ENCODE measurements around the gene CFAP298.

Gene CFAP298

GRCh38 chr21:32599091-32599490, 13.1 kb downstream of the CFAP298 start:
- DNase-seq (ENCODE audit: low read depth in 2 of 2) = no peak

- no peak for DNase-seq (ENCODE audit: low read depth in 2 of 2)
Measured at GRCh38 chr21:32597205-32597604, 15.0 kb downstream of the CFAP298 start.

DNA sequence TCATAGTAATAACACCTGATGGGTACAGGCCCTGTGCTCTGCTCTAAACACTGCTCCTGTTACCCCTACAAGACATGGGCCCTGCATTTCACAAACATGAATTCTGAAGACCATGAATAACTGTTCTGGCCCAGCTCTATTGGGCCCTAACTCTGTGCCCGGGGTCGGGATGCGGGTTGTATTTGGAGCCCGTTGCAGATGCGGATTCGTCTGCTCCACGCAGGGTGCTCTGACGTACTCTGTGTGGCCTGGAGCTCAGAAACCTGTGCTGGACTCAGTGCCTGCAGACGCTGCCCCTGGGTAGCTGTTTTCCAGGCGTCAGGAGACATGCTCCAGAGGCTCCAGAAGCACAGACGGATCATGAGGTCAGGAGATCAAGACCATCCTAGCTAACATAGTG, 16.7 kb downstream of the CFAP298 start:
- DNase-seq (ENCODE audit: low read depth in 2 of 2) = no peak

DNA sequence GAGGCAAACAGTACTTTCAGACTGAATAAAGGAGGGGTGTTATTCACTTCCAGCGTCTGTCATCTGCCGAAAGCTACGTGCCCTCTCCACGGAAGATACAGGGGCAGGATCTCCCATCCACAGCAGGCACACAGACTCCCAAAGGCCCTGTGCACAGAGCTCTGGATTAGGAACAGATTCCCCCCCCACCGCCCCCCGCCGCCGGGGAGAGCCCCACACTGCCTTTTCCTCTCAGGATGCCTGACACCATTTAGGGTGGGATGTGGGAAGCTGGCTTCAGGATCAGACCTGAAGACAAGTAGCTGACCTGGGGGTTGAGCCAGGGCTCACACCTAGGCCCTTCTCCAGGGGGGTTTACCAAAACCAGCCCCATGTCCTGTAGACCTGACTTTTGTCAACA, 18.5 kb downstream of the CFAP298 start:
- DNase-seq (ENCODE audit: low read depth in 2 of 2) = no peak

- DNase-seq (ENCODE audit: low read depth in 2 of 2) = no peak
Measured at GRCh38 chr21:32592929-32593502, 19.2 kb downstream of the CFAP298 start.

GRCh38 chr21:32590130-32590529, 22.0 kb downstream of the CFAP298 start:
- no peak for DNase-seq (ENCODE audit: low read depth in 2 of 2)

DNA sequence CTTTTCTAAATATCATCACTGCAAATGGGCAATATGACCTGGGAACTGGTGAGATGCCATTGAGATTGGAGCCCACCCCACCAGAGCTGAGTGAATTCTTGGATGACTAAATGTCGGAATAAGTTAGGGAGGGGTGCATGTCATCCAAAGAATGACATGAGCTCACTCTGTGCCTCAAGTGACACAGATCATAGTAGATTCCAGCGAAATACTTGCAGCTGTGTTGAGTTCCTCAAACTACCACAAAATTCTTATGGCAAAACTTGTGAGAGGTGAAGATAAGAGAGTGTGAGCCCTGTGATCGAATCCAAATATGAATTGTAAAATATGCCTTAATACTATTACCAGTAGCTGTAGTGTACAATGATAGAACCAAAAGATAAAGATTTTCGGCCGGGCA, 24.5 kb downstream of the CFAP298 start:
- no peak for DNase-seq (ENCODE audit: low read depth in 2 of 2)

GRCh38 chr21:32587120-32587519, 25.1 kb downstream of the CFAP298 start:
- DNase-seq (ENCODE audit: low read depth in 2 of 2) = no peak

GRCh38 chr21:32585970-32586369, 26.2 kb downstream of the CFAP298 start:
- no peak for DNase-seq (ENCODE audit: low read depth in 2 of 2)

GRCh38 chr21:32585042-32585710, 27.0 kb downstream of the CFAP298 start, which contains the start of gene TCP10L:
TSS of gene TCP10L (minus strand) at chr21:32585523. CDS start at chr21:32584304, 1,219 bp downstream.
- no peak for DNase-seq (ENCODE audit: low read depth in 2 of 2)

- no peak for DNase-seq (ENCODE audit: low read depth in 2 of 2)
Measured at GRCh38 chr21:32584472-32584871, 27.7 kb downstream of the CFAP298 start.

- DNase-seq (ENCODE audit: low read depth in 2 of 2) = no peak
Measured at GRCh38 chr21:32581732-32582131, 30.4 kb downstream of the CFAP298 start.

GRCh38 chr21:32580949-32581348, 31.2 kb downstream of the CFAP298 start:
- no peak for DNase-seq (ENCODE audit: low read depth in 2 of 2)

GRCh38 chr21:32578107-32578691, 34.0 kb downstream of the CFAP298 start:
- DNase-seq (ENCODE audit: low read depth in 2 of 2) = no peak

DNA sequence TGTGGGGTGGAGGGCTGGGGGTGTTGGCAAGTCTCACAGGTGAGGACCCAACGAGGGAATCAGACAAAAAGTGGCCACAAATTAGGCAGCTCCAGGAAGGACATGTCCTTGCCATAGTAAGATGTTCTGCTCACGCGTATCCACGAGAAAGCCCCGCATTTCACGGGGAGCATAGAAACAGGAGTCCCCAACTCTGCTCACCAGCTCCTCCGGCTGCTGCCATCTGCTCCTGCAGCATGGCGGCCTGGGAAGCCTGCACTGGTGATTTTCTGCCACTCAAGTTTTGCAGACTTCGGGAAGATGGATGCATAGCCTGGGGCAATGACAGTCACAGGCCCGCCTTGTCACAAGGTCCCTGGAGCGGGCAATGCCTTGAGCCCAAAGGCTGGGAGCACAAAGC, 36.2 kb downstream of the CFAP298 start:
- no peak for DNase-seq (ENCODE audit: low read depth in 2 of 2)

DNA sequence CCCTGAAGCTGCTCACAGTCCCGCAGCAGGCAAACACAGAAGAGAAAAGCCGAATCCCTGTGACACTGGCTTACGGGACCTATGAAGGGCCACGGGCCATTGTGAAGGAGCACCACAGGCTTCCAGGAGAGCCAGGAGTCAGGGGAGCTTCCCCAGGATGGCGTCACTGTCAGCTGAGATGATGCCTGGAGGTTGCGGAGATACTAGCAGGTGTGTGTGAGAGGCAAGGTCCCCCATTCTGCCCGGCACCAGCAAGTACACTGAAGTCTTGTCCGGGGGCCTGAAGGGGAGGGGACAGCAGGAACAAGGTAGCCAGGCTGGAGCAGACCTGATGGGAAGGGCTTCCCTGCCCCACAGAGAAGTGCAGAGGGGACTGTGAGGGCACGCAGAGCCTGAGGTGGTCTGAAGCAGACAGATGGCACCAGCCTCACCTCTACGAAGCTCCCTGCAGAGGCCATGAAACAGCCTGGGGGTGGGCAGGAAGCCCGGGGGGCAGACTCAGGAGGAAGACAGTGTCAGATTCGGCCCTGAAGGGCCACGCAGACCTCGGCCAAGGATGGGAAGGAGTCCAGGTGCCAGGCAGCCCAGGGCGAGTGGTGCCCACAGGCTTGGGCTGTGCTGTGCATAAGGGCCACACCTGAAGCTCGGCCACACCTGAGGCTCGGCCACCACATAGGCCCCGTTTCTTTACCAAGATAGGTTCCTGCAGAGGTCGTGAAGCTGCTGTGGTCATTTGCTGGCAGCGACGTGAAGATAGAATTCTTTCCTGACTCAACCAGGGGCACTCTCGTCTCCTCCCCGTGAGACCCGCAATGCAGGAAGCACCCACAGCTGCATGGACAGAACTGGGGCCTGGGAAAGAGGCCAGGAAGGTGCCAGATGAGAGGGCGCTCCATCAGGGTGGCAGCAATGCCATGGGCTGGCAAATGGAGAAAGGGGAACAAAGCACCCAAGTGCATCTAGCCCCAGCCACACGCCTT, 36.9 kb downstream of the CFAP298 start:
- DNase-seq (ENCODE audit: low read depth in 2 of 2) = no peak

DNA sequence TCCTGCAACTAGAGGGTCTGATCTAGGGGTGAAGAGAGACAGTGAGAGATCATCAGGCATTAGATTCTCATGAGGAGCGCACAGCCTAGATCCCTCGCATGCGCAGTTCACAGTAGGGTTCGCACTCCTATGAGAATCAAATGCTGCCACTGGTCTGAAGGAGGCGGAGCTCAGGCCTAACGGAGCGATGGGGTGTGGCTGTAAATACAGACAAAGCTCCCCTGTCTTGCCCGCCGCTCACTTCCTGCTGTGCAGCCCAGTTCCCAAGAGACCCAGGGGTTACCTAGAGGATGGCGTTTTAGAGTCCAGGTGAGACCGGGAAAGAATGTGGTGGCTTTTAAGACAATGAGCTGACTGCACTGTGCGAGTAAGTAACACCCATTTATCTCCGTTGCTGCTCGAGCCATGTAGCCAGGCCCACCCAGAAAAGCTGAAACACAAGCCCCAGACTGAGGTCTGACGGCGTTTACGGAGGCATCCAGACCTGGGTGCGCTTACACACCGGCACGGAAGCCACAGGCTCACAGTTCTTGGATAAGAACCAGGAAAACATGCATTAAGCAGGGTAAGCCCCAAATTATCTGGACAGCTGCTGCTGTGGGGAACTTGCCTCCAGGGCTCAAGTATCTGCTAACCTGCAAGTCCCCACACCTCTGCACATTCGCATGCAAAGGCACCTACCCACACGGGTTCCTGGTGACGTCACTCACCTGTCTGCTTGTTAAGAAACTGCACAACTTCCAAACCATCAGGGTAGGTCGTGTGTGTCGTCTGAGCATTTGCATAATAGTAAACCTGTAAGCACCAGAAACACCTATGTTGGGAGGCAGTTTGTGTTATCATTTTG, 39.4 kb downstream of the CFAP298 start:
- DNase-seq (ENCODE audit: low read depth in 2 of 2) = no peak

- DNase-seq (ENCODE audit: low read depth in 2 of 2) = no peak
Measured at GRCh38 chr21:32570456-32570855, 41.7 kb downstream of the CFAP298 start.

- DNase-seq (ENCODE audit: low read depth in 2 of 2) = peak; percentile 59 to 67
Measured at GRCh38 chr21:32569261-32570230, 42.6 kb downstream of the CFAP298 start.

- no peak for DNase-seq (ENCODE audit: low read depth in 2 of 2)
Measured at GRCh38 chr21:32567626-32568025, 44.6 kb downstream of the CFAP298 start.

Measured in stimulated activated CD8-positive, alpha-beta memory T cell treated with anti-CD3 and anti-CD28 coated beads, Interleukin-15, amount 100 ng/mL, for 48 hours (primary cell).